Activated CD4-positive, alpha-beta T cell treated with anti-CD3 and anti-CD28 coated beads, Interleukin-2, amount 10 ng/mL, durations not matched to agents 7 days and 5 days (primary cell): ENCODE measurements around the gene SYNGR1. TPM values are rescaled to one million over a fixed set of nuclear protein-coding genes. Genes with fewer than 3 reads are reported as not detected.
"Not testable (repeated sequence)": the region's sequence is repeated elsewhere in the genome, so short reads cannot be mapped to it uniquely, and the experiment has no call there.

Experiments
- CTCF ChIA-PET: fragments of 350-600 bp; sonication (Branson Sonifier 250); formaldehyde crosslinking; loops from one replicate; lab custom pipeline; 2021; ENCODE audit warnings: antibody characterized with exemption; lab: Charles Lee
- POLR2A ChIA-PET: fragments of 350-600 bp; sonication (Branson Sonifier 250); formaldehyde crosslinking; loops from one replicate; lab custom pipeline; 2021; ENCODE audit warnings: antibody characterized with exemption; lab: Charles Lee
- DNase-seq: peaks from one replicate; pipeline ENCODE4 v3.0.0-alpha.2; 2020
- H3K27ac Mint-ChIP-seq: one replicate; pipeline ENCODE4 v1.8.0; 2021; ENCODE audit warnings: mild to moderate bottlenecking, moderate library complexity, mixed read lengths
- H3K27me3 Mint-ChIP-seq: one replicate; pipeline ENCODE4 v1.8.0; 2021; ENCODE audit warnings: mixed read lengths
- H3K36me3 Mint-ChIP-seq: one replicate; pipeline ENCODE4 v1.8.0; 2021; ENCODE audit warnings: low read depth, mixed read lengths
- H3K4me1 Mint-ChIP-seq: one replicate; pipeline ENCODE4 v1.8.0; 2021; ENCODE audit warnings: mixed read lengths
- H3K4me3 Mint-ChIP-seq: one replicate; pipeline ENCODE4 v1.8.0; 2021; ENCODE audit warnings: mild to moderate bottlenecking, moderate library complexity, mixed read lengths
- H3K9me3 Mint-ChIP-seq: one replicate; pipeline ENCODE4 v1.8.0; 2021; ENCODE audit warnings: mixed read lengths
- total RNA-seq, 2 experiments: library from RNA; stranded (reverse); gene quantifications; one replicate each; pipeline ENCODE4 v1.2.3, GENCODE V29; 2021

SYNGR1 gene
- total RNA-seq, 2 experiments from 2014 or later: 0.42 to 0.77 TPM

GRCh38 chr22:39409516-39410029 lies 59.8 kb downstream of the SYNGR1 start:
- ChIA-PET POLR2A (no interaction called here), CTCF (interaction anchor here (2.1 kb wide), 1 partner anchor 10 kb away, joined by 7 read pairs; the partner anchor contains the start of gene TAB1)
- Mint-ChIP-seq H3K4me1 (peaks cover 73% of the 10 kb centered on the region), H3K9me3 (no peaks in the 10 kb centered on the region), H3K4me3 (no peak overlapping the region), H3K27me3 (no peaks in the 10 kb centered on the region), H3K27ac (no peak overlapping the region), H3K36me3 (peaks cover 51% of the 10 kb centered on the region)
- no peak for DNase-seq

GRCh38 chr22:39410264-39410663 lies 60.5 kb downstream of the SYNGR1 start:
- DNase-seq: no peak
- POLR2A ChIA-PET: no interaction called here
- H3K4me1 Mint-ChIP-seq: peaks cover 75% of the 10 kb centered on the region
- H3K27ac Mint-ChIP-seq: no peak overlapping the region
- peaks cover 47% of the 10 kb centered on the region for H3K36me3 Mint-ChIP-seq
- H3K27me3 Mint-ChIP-seq: no peaks in the 10 kb centered on the region
- CTCF ChIA-PET: interaction anchor here (0.8 to 2.1 kb wide), 3 partner anchors 10 to 28 kb away, joined by 3 to 7 read pairs (median 3); partner anchors contain the start of gene TAB1
- H3K4me3 Mint-ChIP-seq: no peak overlapping the region
- H3K9me3 Mint-ChIP-seq: no peaks in the 10 kb centered on the region

DNA sequence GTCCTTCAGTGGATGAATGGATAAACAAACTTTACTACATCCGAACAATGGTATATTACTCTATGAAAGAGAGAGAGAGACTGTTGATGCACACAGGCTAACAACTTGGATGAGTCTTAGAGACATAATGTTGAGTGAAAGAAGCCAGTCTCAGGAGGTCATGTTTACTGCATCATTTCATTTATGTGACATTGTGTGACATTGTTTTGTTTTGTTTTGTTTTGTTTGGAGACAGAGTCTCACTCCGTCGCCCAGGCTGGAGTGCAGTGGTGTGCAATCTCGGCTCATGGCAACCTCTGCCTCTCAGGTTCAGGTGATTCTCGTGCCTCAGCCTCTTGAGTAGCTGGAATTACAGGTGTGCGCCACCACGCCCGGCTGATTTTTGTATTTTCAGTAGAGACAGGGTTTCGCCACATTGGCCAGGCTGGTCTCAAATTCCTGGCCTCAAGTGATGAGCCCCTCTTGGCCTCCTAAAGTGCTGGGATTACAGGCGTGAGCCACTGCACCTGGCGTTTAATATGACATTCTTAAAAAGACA lies 62.1 kb downstream of the SYNGR1 start:
- H3K27me3 Mint-ChIP-seq, H3K9me3 Mint-ChIP-seq, POLR2A ChIA-PET: not testable (repeated sequence)
- peak; percentile 20 for DNase-seq
- peaks cover 81% of the 10 kb centered on the region for H3K4me1 Mint-ChIP-seq
- H3K27ac Mint-ChIP-seq: peak overlapping the region; percentile 92
- CTCF ChIA-PET: interaction anchor here (0.7 to 2.1 kb wide), 4 partner anchors 12 to 504 kb away, joined by 3 to 9 read pairs (median 5); partner anchors contain the start of gene TAB1
- peak overlapping the region; percentile 51 for H3K4me3 Mint-ChIP-seq
- H3K36me3 Mint-ChIP-seq: peaks cover 49% of the 10 kb centered on the region

DNA sequence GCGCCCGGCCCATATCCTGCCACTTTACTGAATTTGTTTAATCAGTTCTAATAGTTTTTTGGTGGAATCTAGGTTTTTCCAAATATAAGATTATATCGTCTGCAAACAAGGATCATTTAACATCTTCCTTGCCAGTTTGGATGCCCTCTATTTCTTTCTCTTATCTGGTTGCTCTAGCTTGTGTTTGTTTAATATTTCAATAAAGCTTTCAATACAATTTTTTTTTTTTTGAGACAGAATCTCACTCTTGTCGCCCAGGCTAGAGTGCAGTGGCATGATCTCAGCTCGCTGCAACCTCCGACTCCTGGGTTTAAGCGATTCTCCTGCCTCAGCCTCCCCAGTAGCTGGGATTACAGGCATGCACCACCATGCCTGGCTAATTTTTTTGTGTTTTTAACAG lies 63.4 kb downstream of the SYNGR1 start:
- not testable (repeated sequence) for H3K27me3 Mint-ChIP-seq, DNase-seq, H3K9me3 Mint-ChIP-seq
- peaks cover 45% of the 10 kb centered on the region for H3K36me3 Mint-ChIP-seq
- H3K4me1 Mint-ChIP-seq: peaks cover 71% of the 10 kb centered on the region
- H3K27ac Mint-ChIP-seq: peak overlapping the region; percentile 92
- peak overlapping the region; percentile 51 for H3K4me3 Mint-ChIP-seq
- ChIA-PET CTCF (interaction anchor here (0.6 to 2.9 kb wide), 3 partner anchors 14 to 44 kb away, joined by 4 to 24 read pairs (median 9); partner anchors contain the start of gene TAB1), POLR2A (interaction anchor here (0.8 kb wide), 1 partner anchor 19 kb away, joined by 3 read pairs; no protein-coding TSS in a partner anchor)

- CTCF ChIA-PET: interaction anchor here (2.9 kb wide), 1 partner anchor 15 kb away, joined by 24 read pairs; the partner anchor contains the start of gene TAB1
- Mint-ChIP-seq H3K36me3 (peaks cover 50% of the 10 kb centered on the region), H3K4me1 (peaks cover 63% of the 10 kb centered on the region), H3K27me3 (no peaks in the 10 kb centered on the region), H3K4me3 (peak overlapping the region; percentile 30), H3K27ac (peak overlapping the region; percentile 92), H3K9me3 (no peaks in the 10 kb centered on the region)
- peak; percentile 34 for DNase-seq
- POLR2A ChIA-PET: interaction anchor here (0.6 kb wide), 1 partner anchor 67 kb away, joined by 4 read pairs; no protein-coding TSS in a partner anchor
These were observed 64.6 kb downstream of the SYNGR1 start for GRCh38 chr22:39414377-39414776.

DNA sequence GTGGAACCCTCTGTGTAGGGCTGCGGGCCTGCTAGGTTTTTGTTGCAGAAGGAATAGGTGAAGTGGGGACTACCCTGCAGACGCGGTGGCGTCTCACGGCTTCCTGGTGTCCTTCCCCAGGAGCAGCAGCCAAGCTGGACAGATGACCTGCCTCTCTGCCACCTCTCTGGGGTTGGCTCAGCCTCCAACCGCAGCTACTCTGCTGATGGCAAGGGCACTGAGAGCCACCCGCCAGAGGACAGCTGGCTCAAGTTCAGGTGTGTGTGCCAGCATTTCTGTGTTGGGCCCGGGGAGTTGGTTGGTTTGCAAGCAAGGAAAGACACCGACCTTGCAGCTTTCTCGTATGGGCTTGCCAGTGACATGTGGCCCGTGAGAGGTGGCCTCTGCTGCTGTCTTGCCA lies 65.1 kb downstream of the SYNGR1 start:
- CTCF ChIA-PET: interaction anchor here (2.9 kb wide), 1 partner anchor 16 kb away, joined by 24 read pairs; the partner anchor contains the start of gene TAB1
- H3K36me3 Mint-ChIP-seq: peaks cover 50% of the 10 kb centered on the region
- H3K4me3 Mint-ChIP-seq: no peak overlapping the region
- H3K27me3 Mint-ChIP-seq: no peaks in the 10 kb centered on the region
- H3K4me1 Mint-ChIP-seq: peaks cover 58% of the 10 kb centered on the region
- no peak for DNase-seq
- POLR2A ChIA-PET: no interaction called here
- no peaks in the 10 kb centered on the region for H3K9me3 Mint-ChIP-seq
- peak overlapping the region; percentile 92 for H3K27ac Mint-ChIP-seq

DNA sequence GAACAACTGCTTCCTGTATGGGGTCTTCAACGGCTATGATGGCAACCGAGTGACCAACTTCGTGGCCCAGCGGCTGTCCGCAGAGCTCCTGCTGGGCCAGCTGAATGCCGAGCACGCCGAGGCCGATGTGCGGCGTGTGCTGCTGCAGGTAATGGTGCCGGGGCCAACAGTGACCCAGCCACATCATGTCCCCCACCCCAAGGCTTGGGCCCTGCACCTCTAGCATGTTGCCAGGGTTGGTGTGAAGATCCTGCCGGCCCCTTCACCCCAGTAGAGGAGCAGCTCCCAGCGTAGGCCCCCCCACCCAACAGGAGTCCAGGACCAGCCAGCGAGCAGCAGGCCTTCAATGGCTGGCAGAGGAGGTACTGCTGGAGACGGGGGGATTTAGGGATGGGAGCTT lies 65.7 kb downstream of the SYNGR1 start:
- Mint-ChIP-seq H3K9me3 (no peaks in the 10 kb centered on the region), H3K27me3 (no peaks in the 10 kb centered on the region), H3K4me3 (no peak overlapping the region), H3K27ac (no peak overlapping the region), H3K4me1 (peaks cover 57% of the 10 kb centered on the region), H3K36me3 (peaks cover 50% of the 10 kb centered on the region)
- CTCF ChIA-PET: interaction anchor here (0.6 to 2.9 kb wide), 2 partner anchors 16 to 953 kb away, joined by 3 to 24 read pairs; partner anchors contain the start of gene TAB1
- POLR2A ChIA-PET: no interaction called here
- DNase-seq: no peak

DNA sequence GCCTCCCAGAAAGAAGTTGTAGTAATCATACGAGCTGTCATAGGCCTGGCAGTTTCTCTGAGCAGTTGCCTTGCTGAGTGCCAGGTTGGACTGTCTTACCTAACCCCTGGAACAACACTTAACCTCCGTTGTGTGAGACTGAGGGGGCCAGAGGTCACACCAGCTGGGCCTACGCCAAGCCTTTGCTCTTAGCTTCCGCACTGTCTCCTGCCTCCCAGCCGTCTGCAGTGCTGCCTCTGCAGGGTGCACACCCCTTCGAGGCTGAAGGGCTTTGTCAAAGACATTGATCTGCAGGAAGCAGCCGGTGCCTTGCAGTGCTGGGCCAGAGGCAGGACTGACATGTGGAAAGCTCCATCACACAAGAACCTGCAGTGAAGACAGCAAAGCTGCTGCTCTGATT lies 66.5 kb downstream of the SYNGR1 start:
- Mint-ChIP-seq H3K27me3 (no peaks in the 10 kb centered on the region), H3K4me1 (peaks cover 49% of the 10 kb centered on the region), H3K36me3 (peaks cover 50% of the 10 kb centered on the region), H3K4me3 (no peak overlapping the region), H3K9me3 (no peaks in the 10 kb centered on the region), H3K27ac (peak overlapping the region; percentile 75)
- peak; percentile 42 for DNase-seq
- ChIA-PET CTCF (interaction anchor here (0.6 to 2.9 kb wide), 3 partner anchors 17 to 952 kb away, joined by 3 to 24 read pairs (median 3); partner anchors contain the start of gene TAB1), POLR2A (no interaction called here)

GRCh38 chr22:39417641-39418040 lies 67.8 kb downstream of the SYNGR1 start:
- DNase-seq: no peak
- Mint-ChIP-seq H3K36me3 (peaks cover 53% of the 10 kb centered on the region), H3K9me3 (no peaks in the 10 kb centered on the region), H3K4me3 (no peak overlapping the region), H3K27ac (no peak overlapping the region), H3K4me1 (peaks cover 38% of the 10 kb centered on the region), H3K27me3 (no peaks in the 10 kb centered on the region)
- CTCF ChIA-PET: no interaction called here
- POLR2A ChIA-PET: no interaction called here

- Mint-ChIP-seq H3K9me3 (no peaks in the 10 kb centered on the region), H3K4me1 (peaks cover 29% of the 10 kb centered on the region), H3K36me3 (peaks cover 57% of the 10 kb centered on the region), H3K4me3 (no peak overlapping the region), H3K27me3 (no peaks in the 10 kb centered on the region), H3K27ac (no peak overlapping the region)
- ChIA-PET POLR2A (no interaction called here), CTCF (interaction anchor here (1.1 kb wide), 1 partner anchor 15 kb away, joined by 4 read pairs; no protein-coding TSS in a partner anchor)
- DNase-seq: no peak
These were observed 68.9 kb downstream of the SYNGR1 start for GRCh38 chr22:39418696-39419095.

DNA sequence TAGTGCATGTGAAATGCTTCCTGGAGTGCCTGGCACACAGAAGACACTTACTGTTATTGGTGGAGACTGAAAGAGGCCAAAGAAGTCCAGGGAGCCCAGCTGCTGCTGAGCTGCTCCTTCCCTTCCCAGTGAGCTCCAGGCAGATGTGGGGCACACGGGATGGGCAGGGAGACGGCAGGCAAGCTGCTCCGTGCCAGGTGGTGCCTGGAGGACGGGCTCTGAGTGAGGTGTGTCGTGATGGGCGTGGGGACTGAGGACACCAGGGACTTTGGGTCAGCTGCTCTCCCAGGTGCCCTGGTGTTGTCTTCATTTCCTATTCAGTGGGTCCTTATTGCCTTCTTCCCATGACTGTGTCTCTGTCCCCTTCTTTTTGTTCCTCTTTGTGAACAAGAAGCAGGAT lies 69.3 kb downstream of the SYNGR1 start:
- CTCF ChIA-PET: interaction anchor here (1.1 kb wide), 1 partner anchor 14 kb away, joined by 4 read pairs; no protein-coding TSS in a partner anchor
- POLR2A ChIA-PET: no interaction called here
- H3K27ac Mint-ChIP-seq: no peak overlapping the region
- H3K9me3 Mint-ChIP-seq: no peaks in the 10 kb centered on the region
- DNase-seq: no peak
- no peak overlapping the region for H3K4me3 Mint-ChIP-seq
- H3K27me3 Mint-ChIP-seq: no peaks in the 10 kb centered on the region
- peaks cover 25% of the 10 kb centered on the region for H3K4me1 Mint-ChIP-seq
- peaks cover 57% of the 10 kb centered on the region for H3K36me3 Mint-ChIP-seq

- POLR2A ChIA-PET: no interaction called here
- CTCF ChIA-PET: interaction anchor here (0.6 kb wide), 1 partner anchor 226 kb away, joined by 3 read pairs; no protein-coding TSS in a partner anchor
- Mint-ChIP-seq H3K4me1 (peaks cover 17% of the 10 kb centered on the region), H3K27me3 (no peaks in the 10 kb centered on the region), H3K27ac (no peak overlapping the region), H3K36me3 (peaks cover 59% of the 10 kb centered on the region), H3K9me3 (no peaks in the 10 kb centered on the region), H3K4me3 (no peak overlapping the region)
- DNase-seq: no peak
These were observed 70.1 kb downstream of the SYNGR1 start for GRCh38 chr22:39419911-39420310.

DNA sequence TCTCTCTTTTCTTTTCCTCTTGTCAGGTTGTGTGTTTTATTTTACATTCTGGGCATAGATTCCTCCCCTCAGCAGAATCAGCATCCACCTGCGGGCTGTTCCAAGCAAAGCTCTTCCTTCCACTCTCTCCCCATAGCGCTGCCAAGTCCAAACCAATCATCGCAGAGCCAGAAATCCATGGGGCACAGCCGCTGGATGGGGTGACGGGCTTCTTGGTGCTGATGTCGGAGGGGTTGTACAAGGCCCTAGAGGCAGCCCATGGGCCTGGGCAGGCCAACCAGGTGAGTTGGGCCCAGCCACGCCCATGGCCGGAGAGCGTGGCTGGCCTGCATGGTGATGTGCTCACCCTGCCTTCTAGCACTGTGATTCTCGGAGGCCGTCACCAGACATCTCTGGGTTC lies 71.9 kb downstream of the SYNGR1 start:
- ChIA-PET POLR2A (no interaction called here), CTCF (no interaction called here)
- Mint-ChIP-seq H3K4me1 (peaks cover 2% of the 10 kb centered on the region), H3K4me3 (no peak overlapping the region), H3K9me3 (no peaks in the 10 kb centered on the region), H3K27me3 (no peaks in the 10 kb centered on the region), H3K36me3 (peaks cover 55% of the 10 kb centered on the region), H3K27ac (peak overlapping the region; percentile 63)
- DNase-seq: no peak
